Skeletal muscle cell (primary cell): ENCODE measurements around the gene CD302.
A peak's percentile ranks its signal among the peaks of the same experiment; 100 is the strongest.
"Not testable (repeated sequence)": the region's sequence is repeated elsewhere in the genome, so short reads cannot be mapped to it uniquely, and the experiment has no call there.

ENCODE experiments used
- DNase-seq: peaks from one replicate; pipeline ENCODE4 v3.0.0-alpha.2; 2010; ENCODE audit warnings: low read depth
- H3K4me3 ChIP-seq: 2 replicates; pipeline ENCODE4 v1.5.1; 2011; ENCODE audit warnings: low read depth, mild to moderate bottlenecking, control low read depth, low read length, moderate library complexity

Gene CD302, protein sequence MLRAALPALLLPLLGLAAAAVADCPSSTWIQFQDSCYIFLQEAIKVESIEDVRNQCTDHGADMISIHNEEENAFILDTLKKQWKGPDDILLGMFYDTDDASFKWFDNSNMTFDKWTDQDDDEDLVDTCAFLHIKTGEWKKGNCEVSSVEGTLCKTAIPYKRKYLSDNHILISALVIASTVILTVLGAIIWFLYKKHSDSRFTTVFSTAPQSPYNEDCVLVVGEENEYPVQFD

DNA sequence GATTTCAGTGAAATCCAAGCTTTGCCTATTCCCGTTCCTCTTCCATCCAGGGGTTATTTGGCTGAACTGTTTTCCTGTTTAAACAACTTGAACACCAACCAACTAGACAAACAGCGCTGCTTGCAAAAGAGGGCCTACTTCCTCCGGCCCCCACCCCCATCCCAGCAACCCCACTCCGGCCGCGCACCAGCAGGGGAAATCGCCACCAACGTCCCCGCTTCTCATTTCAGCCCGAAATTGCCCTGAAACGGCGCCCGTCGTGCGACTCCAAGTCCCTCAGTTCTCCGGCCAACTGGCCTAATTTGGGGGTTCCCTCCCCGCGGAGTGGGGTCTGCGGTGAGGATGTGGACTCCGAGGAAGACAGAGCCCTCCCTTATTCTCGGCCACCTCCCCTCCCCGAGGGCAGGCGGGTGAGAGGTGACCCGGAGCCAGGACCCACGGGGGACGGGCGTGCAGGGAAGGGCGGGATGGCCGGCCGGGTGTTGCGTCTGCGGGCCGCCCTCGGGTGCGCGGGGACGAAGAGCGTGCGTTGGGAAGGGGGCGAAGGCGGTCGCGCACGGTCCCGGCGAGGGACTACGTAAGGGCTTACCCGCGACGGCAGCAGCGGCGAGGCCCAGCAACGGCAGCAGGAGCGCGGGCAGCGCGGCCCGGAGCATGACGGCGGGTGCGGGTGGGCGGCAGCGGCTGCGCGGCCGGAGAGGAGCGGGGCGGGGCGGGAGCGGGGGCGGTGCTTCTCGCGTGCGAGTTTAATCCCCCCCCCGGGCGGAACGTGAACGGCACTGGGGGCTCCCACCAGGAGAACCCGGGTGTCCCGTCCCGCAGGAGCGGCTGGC is at the start of gene CD302:
Gene CD302 (minus strand): TSS at position 666 of the 833 bp plus-strand sequence. CDS start 10 bp downstream, at position 656.
- H3K4me3 ChIP-seq: peak within 1 kb of the TSS; percentile 85
- DNase-seq: peak; percentile 7

DNA sequence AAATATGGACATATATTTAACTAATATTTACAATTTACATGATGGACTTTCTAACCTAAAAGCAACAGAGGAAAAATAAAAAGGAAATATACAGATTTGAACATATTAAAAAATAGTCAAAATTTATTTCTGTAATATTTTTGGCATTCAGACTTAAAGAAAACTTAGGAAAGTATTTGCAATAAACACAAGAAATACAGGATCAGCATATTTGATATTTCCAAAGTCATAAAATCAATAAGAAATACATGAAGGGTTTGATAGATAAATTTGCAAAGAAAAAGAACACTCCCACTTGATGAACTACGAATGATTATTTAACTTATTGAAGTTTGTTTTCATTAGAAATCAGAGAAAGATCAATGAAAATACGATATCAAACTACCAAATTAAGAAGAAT is 48.6 kb upstream of the CD302 start:
- H3K4me3 ChIP-seq: no peak overlapping the region

DNA sequence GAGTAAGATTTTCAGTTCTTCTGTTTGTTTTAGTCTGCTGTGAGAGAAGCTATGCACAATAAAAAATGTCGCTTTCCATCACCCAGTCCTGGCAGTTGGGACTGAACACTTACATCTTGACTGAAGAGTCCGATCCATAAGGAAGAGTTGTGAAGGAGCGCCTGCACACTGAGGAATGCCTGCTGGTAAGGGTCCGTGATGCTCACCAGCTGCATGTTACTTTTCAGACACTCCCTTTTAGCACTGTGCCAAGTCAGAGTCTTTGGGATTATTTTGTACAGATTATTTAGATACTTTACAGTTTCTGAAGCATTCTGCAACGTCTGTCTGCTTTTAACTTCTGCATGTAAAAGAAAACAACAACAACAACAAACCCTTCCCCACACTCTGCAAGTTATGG is 42.6 kb upstream of the CD302 start:
- H3K4me3 ChIP-seq: no peak overlapping the region
- DNase-seq: no peak

More for the DNA sequence above, 48.6 kb upstream of the CD302 start:
- no peak for DNase-seq

GRCh38 chr2:159832858-159833257 is 34.9 kb upstream of the CD302 start:
- no peak for DNase-seq
- no peak overlapping the region for H3K4me3 ChIP-seq

DNA sequence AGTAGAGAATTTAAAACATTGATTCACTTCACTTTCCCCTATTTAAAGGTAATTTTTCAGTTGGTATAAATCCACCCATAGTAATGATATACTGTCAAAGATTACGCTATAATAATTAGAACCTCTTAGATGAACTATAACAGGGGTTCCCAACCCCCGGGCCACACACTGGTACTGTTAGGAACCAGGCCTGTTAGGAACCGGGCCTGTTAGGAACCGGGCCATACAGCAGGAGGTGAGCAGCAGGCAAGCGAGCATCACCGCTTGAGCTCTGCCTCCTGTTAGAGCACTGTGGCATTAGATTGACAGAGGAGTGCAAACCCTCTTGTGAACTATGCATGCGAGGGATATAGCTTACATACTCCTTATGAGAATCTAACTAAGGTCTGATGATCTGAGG is 34.0 kb upstream of the CD302 start:
- H3K4me3 ChIP-seq: no peak overlapping the region
- no peak for DNase-seq

DNA sequence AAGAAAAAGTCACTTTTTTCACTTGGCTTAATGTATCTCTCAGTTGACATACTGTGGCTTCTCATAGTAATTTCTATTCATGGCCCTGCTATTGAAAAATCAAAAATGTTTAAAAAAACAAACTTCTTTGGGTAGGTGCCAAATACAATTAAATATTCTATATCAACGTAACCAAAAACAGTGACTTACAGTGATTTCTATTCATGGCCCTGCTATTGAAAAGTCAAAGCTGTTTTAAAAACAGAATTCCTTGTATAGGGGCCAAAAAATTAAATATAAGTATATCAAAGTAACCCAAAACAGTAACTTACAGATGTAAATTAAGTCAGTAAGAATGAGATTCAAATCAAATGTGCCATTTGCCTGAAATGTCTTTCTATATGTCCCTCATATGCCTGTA is 31.4 kb upstream of the CD302 start:
- no peak for DNase-seq
- no peak overlapping the region for H3K4me3 ChIP-seq

DNA sequence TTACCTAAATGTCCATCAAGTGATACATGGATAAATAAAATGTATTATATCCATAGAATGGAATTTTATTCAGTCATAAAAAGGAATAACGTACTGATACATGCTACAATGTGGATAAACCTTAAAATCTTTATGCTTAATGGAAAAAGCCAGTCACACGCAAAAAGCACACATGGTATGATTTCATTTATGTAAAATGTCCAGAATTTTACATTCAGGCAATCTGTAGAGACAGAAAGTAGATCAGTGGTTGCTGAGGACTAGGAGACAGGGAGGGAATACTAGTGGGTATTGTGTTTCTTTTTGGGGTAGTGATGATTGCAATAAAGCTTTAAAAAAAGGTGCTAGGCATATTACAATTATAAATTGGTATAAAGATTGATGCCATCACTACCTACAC is 30.7 kb upstream of the CD302 start:
- H3K4me3 ChIP-seq: no peak overlapping the region
- peak; percentile 6 for DNase-seq

GRCh38 chr2:159822478-159822833 is 24.4 kb upstream of the CD302 start:
- not testable (repeated sequence) for H3K4me3 ChIP-seq, DNase-seq

DNA sequence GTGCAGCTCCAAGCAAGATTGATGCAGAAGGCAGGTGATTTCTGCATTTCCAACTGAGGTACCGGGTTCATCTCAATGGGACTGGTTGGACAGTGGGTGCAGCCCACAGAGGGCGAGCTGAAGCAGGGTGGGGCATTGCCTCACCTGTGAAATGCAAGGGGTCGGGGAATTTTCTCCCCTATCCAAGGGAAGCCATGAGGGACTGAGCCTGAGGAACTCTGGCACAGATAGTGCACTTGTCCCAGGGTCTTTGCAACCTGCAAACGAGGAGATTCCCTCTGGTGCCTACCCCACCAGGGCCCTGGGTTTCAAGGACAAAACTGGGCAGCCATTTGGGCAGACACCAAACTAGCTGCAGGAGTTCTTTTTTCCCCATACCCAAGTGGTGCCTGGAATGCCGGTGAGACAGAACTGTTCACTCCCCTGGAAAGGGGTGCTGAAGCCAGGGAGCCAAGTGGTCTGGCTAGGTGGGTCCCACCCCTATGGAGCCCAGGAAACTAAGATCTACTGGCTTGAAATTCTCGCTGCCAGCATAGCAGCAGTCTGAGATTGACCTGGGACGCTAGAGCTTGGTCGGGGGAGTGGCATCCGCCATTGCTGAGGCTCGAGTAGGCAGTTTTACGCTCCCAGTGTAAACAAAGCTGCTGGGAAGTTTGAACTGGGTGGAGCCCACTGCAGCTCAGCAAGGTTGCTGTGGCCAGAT is 23.9 kb upstream of the CD302 start:
- not testable (repeated sequence) for DNase-seq, H3K4me3 ChIP-seq

DNA sequence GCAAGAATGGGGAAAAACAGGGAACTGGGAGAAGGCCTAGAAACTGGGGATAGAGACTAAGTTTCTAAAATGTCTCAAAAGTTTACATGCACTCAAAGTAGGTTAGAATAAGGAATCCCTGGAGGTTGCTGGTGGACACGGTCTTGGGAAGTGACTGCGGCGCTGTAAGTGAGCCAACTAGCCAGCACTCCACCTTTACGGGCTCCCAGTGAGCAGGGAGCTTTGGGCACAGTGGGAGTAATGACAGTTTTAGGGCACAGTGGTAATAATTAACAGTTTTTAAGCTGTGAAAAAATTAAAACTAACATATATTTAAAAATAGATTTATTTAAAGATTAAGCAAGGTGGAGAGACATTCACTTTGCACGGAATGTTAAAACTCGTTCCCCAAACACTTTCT is 20.9 kb upstream of the CD302 start:
- H3K4me3 ChIP-seq: no peak overlapping the region
- no peak for DNase-seq

- H3K4me3 ChIP-seq: no peak overlapping the region
- DNase-seq: no peak
Observed at GRCh38 chr2:159817283-159817682, 19.3 kb upstream of the CD302 start.

- H3K4me3 ChIP-seq: no peak overlapping the region
- DNase-seq: no peak
Observed at GRCh38 chr2:159811232-159811631, 13.2 kb upstream of the CD302 start.

- DNase-seq: no peak
- H3K4me3 ChIP-seq: no peak overlapping the region
Observed at GRCh38 chr2:159808032-159808425, 10.0 kb upstream of the CD302 start.

DNA sequence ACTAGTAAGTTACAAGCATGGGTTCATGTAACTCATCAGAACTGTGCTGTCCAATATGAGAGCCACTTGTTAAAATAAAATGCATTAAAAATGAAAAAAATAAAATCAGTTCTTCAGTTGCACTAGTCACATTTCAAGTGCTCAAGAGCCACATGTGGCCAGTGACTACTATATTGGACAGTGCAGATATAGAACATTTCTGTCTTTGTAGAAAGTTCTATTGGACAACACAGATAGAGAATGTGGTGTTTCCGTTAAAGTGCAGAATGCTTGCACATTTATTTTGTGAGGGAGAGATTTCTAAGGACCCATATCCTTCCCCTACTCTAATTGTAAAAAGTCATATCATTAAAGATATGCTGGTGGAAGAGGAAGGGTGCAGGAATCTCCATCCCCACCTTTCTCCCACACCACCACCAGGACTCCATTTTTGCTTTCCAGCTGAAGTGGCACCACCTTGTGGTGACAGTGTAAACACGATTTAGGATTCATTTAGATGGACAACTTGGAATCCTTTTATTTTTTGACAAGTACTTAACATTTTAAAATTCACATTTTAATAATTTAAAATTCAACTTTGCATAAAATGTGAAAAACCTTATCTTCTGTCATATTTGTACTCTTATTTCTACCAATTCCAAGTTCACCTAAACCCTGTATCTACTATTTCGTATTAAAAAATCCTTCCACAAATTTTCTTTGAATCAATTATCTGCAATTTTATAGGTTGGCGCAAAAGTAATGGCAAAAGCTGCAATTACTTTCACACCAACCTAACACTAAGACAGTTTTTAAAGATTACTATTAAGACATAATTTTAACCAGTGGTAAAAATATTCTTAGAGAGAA is 9.4 kb upstream of the CD302 start:
- no peak for DNase-seq
- no peak overlapping the region for H3K4me3 ChIP-seq

- no peak for DNase-seq
- H3K4me3 ChIP-seq: no peak overlapping the region
Observed at GRCh38 chr2:159804941-159805340, 6.9 kb upstream of the CD302 start.

GRCh38 chr2:159803235-159803962 is 5.4 kb upstream of the CD302 start:
- H3K4me3 ChIP-seq: no peak overlapping the region
- no peak for DNase-seq

GRCh38 chr2:159802673-159803072 is 4.7 kb upstream of the CD302 start:
- no peak overlapping the region for H3K4me3 ChIP-seq
- DNase-seq: no peak

- H3K4me3 ChIP-seq: no peak overlapping the region
- DNase-seq: no peak
Observed at GRCh38 chr2:159799833-159800232, 1.8 kb upstream of the CD302 start.

DNA sequence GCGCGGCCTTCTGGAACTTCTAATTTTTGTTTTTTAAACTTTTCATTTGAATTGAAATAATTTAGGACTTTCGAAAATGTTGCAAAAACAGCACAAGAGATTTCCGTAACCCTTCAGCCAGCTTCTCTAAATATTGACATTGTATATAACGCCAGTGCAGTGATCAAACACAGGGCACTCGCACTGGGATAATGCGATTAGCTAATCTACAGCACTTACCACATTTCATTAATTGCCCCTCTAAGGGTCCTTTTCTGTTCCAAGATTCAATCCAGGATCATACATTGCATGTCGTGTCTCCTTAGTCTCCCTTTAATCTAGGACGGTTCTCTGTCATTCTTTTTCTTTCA is 343 bp upstream of the CD302 start:
- DNase-seq: no peak
- H3K4me3 ChIP-seq: peak overlapping the region; percentile 85
